ENCODE results near the gene TPM3. TPM values are rescaled to one million over a fixed set of nuclear protein-coding genes. Genes with fewer than 3 reads are reported as not detected.
A peak's percentile ranks its signal among the peaks of the same experiment; 100 is the strongest.

The TPM3 gene
- total and polyA plus RNA-seq, 2 of the 8 experiments (the other 6 are each of a cell fraction or from before 2014, with no cell fraction given) = 278 to 572 TPM

GRCh38 chr1:154222918-154223317 is 31.0 kb upstream of the TPM3 start:
- H3K4me3 ChIP-seq (ENCODE audit: extremely low read depth in 1 of 4, insufficient read depth in 2 of 4, low read depth in 3 of 4, low read length in 4 of 4) = peak overlapping the region in 2 of 4 experiments; percentile 83; a peak in 3 of 8 replicates
- CTCF ChIA-PET (ENCODE audit: partially characterized antibody) = interaction anchor here (0.8 to 2.6 kb wide), 7 partner anchors 12 to 112 kb away, joined by 3 to 9 read pairs (median 4); partner anchors contain the start of genes HAX1 and TPM3
- POLR2A ChIA-PET (ENCODE audit: partially characterized antibody) = interaction anchor here (0.8 to 9.0 kb wide), 11 partner anchors 9 to 105 kb away, joined by 3 to 107 read pairs (median 4); no protein-coding TSS in a partner anchor
- TF ChIP-seq TAF7 (optimal IDR thresholded peaks at IDR 0.05; ENCODE audit: borderline replicate concordance, low read depth, low read length) (no peak), ZNF274 (IDR thresholded peaks at IDR 0.05; ENCODE audit: borderline replicate concordance, extremely low read depth, low read length) (no peak), MAFK (IDR thresholded peaks at IDR 0.05; ENCODE audit: low read depth, low read length) (no peak), CBX5 (IDR thresholded peaks at IDR 0.05; ENCODE audit: low read depth, low read length) (no peak), CTBP2 (IDR thresholded peaks at IDR 0.05; ENCODE audit: borderline replicate concordance, insufficient read depth, insufficient read length, low read length) (no peak), CEBPB (IDR thresholded peaks at IDR 0.05; ENCODE audit: low read depth, low read length) (no peak), SIRT6 (IDR thresholded peaks at IDR 0.05; ENCODE audit: low read length) (no peak), ATF2 (IDR thresholded peaks at IDR 0.05; ENCODE audit: low read length) (no peak), TCF12 (IDR thresholded peaks at IDR 0.05; ENCODE audit: low read depth, low read length) (no peak), POLR2A (IDR thresholded peaks at IDR 0.05; ENCODE audit: control extremely low read depth in 1 of 2, low read depth in 2 of 2, low read length in 2 of 2) (no peak), NANOG (IDR thresholded peaks at IDR 0.05; ENCODE audit: insufficient read depth, low read depth, low read length, poor library complexity, severe bottlenecking) (no peak), POLR2AphosphoS5 (IDR thresholded peaks at IDR 0.05; ENCODE audit: low read depth, low read length) (no peak), FOSL1 (IDR thresholded peaks at IDR 0.05; ENCODE audit: insufficient read depth, low read depth, low read length) (no peak)

More at GRCh38 chr1:154222918-154223317, 31.0 kb upstream of the TPM3 start:
- H3K9me3 ChIP-seq (ENCODE audit: insufficient read depth in 2 of 2, low read depth in 1 of 2, low read length in 1 of 2) = no peaks in the 10 kb centered on the region
- DNase-seq (ENCODE audit: low read depth in 1 of 2, low spot score in 2 of 2) (no peak), FAIRE-seq (no peak)
- no peak overlapping the region for H2BK20ac ChIP-seq (ENCODE audit: low read length)
- WGBS, 2 experiments (ENCODE audit: extremely low coverage in 1 of 2, insufficient coverage in 1 of 2, insufficient read length in 1 of 2, insufficient replicate concordance in 2 of 2, low coverage in 1 of 2, low lambda C conversion rate in 2 of 2, missing lambda C conversion rate in 1 of 2) = 96% methylated on average over 1 of the region's 1 CpG; no CpG with 5 or more reads in 1 of the 2 experiments
- H2BK12ac ChIP-seq (ENCODE audit: low read depth, low read length) = no peak overlapping the region
- H2BK5ac ChIP-seq (ENCODE audit: low read depth, low read length) = no peak overlapping the region
- peaks cover 5% of the 10 kb centered on the region for H3K23me2 ChIP-seq (ENCODE audit: low read depth, low read length)
- no peaks in the 10 kb centered on the region for H3K27me3 ChIP-seq (replicated peaks in 1 of 4; ENCODE audit: control insufficient read depth in 3 of 4, extremely low read depth in 1 of 4, insufficient read depth in 3 of 4, low read length in 3 of 4)
- H3K4ac ChIP-seq (replicated peaks; ENCODE audit: insufficient read length, low read depth, low read length) = no peak overlapping the region
- H3K27ac ChIP-seq (ENCODE audit: low read depth, low read length) = no peak overlapping the region
- H3K9ac ChIP-seq (replicated peaks in 1 of 4; ENCODE audit: extremely low read depth in 1 of 4, low read depth in 3 of 4, low read length in 3 of 4) = 0 out of 7 replicates have a peak overlapping the region, but pooled peaks of 1 of the 4 experiments have one; percentile 19
- no peak overlapping the region for H2AK5ac ChIP-seq (ENCODE audit: low read depth, low read length)
- no peak overlapping the region for H2BK15ac ChIP-seq (ENCODE audit: low read length)
- H4K20me1 ChIP-seq (replicated peaks in 1 of 2; ENCODE audit: control insufficient read depth in 1 of 2, insufficient read depth in 2 of 2, low read length in 2 of 2) = peaks cover 7 to 9% of the 10 kb centered on the region in 2 experiments
- H4K5ac ChIP-seq (ENCODE audit: insufficient read length, low read depth, low read length) = no peak overlapping the region
- peak overlapping the region; percentile 44 to 74 for H3K4me2 ChIP-seq (ENCODE audit: insufficient read depth in 1 of 2, low read depth in 2 of 2, low read length in 2 of 2)
- no peak overlapping the region for H3K14ac ChIP-seq (ENCODE audit: insufficient read length)
- peaks cover 14 to 41% (median 27%) of the 10 kb centered on the region in 4 experiments for H3K36me3 ChIP-seq (ENCODE audit: control insufficient read depth in 2 of 4, insufficient read depth in 4 of 4, low read length in 3 of 4)
- H3K23ac ChIP-seq (ENCODE audit: insufficient read length) = no peak overlapping the region
- H3K79me1 ChIP-seq (ENCODE audit: low read depth, low read length) = peaks cover 6% of the 10 kb centered on the region
- peaks cover 51 to 91% of the 10 kb centered on the region in 2 experiments for H3K79me2 ChIP-seq (ENCODE audit: control insufficient read depth in 1 of 2, insufficient read depth in 2 of 2, low read length in 2 of 2)
- H4K8ac ChIP-seq (ENCODE audit: extremely low read depth, insufficient read depth, low read length) = no peak overlapping the region
- H3K4me1 ChIP-seq (replicated peaks in 1 of 4; ENCODE audit: control insufficient read depth in 3 of 4, insufficient read depth in 4 of 4, low read length in 3 of 4) = peaks cover 2 to 11% (median 3%) of the 10 kb centered on the region in 4 experiments; a peak in 5 of 7 replicates
- H2BK120ac ChIP-seq (replicated peaks; ENCODE audit: low read depth, low read length) = no peak overlapping the region
- H3K18ac ChIP-seq (ENCODE audit: extremely low read depth, low read length) = no peak overlapping the region
- no peak overlapping the region for H2AFZ ChIP-seq (ENCODE audit: low read length)
- H4K91ac ChIP-seq (replicated peaks; ENCODE audit: insufficient read length, low read length) = no peak overlapping the region
- no peak overlapping the region for H3K56ac ChIP-seq (replicated peaks; ENCODE audit: insufficient read length, low read depth, low read length)
